DOHH2 (cell line): ENCODE measurements around the gene NAPEPLD.

Experiments used
- H3F3A ChIP-seq: fragments of 200-600 bp; sonication (generic), shearing (Covaris generic); 2 replicates; pipeline ENCODE4 v1.6.0; 2016; ENCODE audit warnings: antibody characterized with exemption, mild to moderate bottlenecking; ENCODE audit not compliant: control insufficient read depth, insufficient read depth
- H3K27ac ChIP-seq: fragments of 200-600 bp; sonication (generic); 2 replicates; pipeline ENCODE4 v1.5.1; 2014; ENCODE audit warnings: low read depth, mild to moderate bottlenecking, low read length, moderate library complexity
- H3K27me3 ChIP-seq: fragments of 200-600 bp; sonication (generic); 2 replicates; pipeline ENCODE4 v1.6.1; 2014; ENCODE audit warnings: mild to moderate bottlenecking, low read length, mixed read lengths; ENCODE audit not compliant: control insufficient read depth
- H3K36me3 ChIP-seq: fragments of 200-600 bp; sonication (generic); 2 replicates; pipeline ENCODE4 v1.6.1; 2014; ENCODE audit warnings: mild to moderate bottlenecking, low read length, moderate library complexity, mixed read lengths; ENCODE audit not compliant: control insufficient read depth
- H3K4me1 ChIP-seq: fragments of 200-600 bp; sonication (generic); 2 replicates; pipeline ENCODE4 v1.6.1; 2014; ENCODE audit warnings: mild to moderate bottlenecking, low read length, mixed read lengths; ENCODE audit not compliant: control insufficient read depth
- H3K4me2 ChIP-seq: fragments of 200-600 bp; sonication (generic); 2 replicates; pipeline ENCODE4 v1.6.0; 2014; ENCODE audit warnings: mild to moderate bottlenecking, low read length, moderate library complexity
- H3K4me3 ChIP-seq: fragments of 200-600 bp; sonication (generic); 2 replicates; pipeline ENCODE4 v1.5.1; 2014; ENCODE audit warnings: mild to moderate bottlenecking, low read length, mixed read lengths
- H3K79me2 ChIP-seq: fragments of 200-600 bp; sonication (generic); 2 replicates; pipeline ENCODE4 v1.6.1; 2014; ENCODE audit warnings: mild to moderate bottlenecking, low read length, mixed read lengths; ENCODE audit not compliant: control insufficient read depth
- H3K9me2 ChIP-seq: fragments of 200-600 bp; sonication (generic); replicated peaks from 2 replicates; pipeline ENCODE4 v1.6.1; 2014; ENCODE audit warnings: mild to moderate bottlenecking, low read length, mixed read lengths; ENCODE audit not compliant: control insufficient read depth
- H3K9me3 ChIP-seq: fragments of 200-600 bp; sonication (generic); 2 replicates; pipeline ENCODE4 v1.6.1; 2014; ENCODE audit warnings: antibody characterized with exemption, low read length, mixed read lengths; ENCODE audit not compliant: control insufficient read depth, insufficient read depth
- H4K20me1 ChIP-seq: fragments of 200-600 bp; sonication (generic); 2 replicates; pipeline ENCODE4 v1.6.0; 2014; ENCODE audit warnings: low read depth, mild to moderate bottlenecking, antibody characterized with exemption, low read length, moderate library complexity; ENCODE audit not compliant: control insufficient read depth, insufficient read depth
- EZH2phosphoT487 ChIP-seq: fragments of 200-600 bp; sonication (generic); IDR thresholded peaks from 2 replicates; pipeline ENCODE4 v1.6.1; 2017; ENCODE audit warnings: borderline replicate concordance, mild to moderate bottlenecking, antibody characterized with exemption, low read length, moderate library complexity, mixed read lengths
- TF ChIP-seq, protein P1 (sequence below): fragments of 200-600 bp; sonication (generic); IDR thresholded peaks from one replicate; pipeline ENCODE4 v1.5.1; 2014; ENCODE audit warnings: antibody characterized with exemption, mild to moderate bottlenecking, low read depth, low read length; ENCODE audit not compliant: poor library complexity, severe bottlenecking

Gene NAPEPLD

DNA sequence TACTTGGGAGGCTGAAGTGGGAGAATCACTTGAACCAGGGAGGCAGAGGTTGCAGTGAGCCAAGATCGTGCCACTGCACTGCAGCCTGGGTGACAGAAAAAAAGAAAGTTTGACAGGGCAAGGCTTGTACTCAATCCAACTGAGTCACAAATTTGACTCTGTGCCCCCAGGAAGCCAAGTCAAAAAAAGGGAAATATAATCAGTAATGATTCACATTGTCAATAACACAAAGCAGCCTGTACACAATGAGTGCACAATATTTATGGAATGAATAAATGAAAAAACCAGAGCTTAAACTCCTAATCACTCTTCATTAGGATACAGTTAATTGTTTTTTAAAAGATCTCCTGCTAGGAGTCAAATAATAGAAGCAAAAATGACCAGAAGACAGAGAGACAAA is 6.4 kb downstream of the NAPEPLD start:
- H4K20me1 ChIP-seq, result no peaks in the 10 kb centered on the region
- no peak overlapping the region for H3K27ac ChIP-seq
- H3K79me2 ChIP-seq, result peaks cover 62% of the 10 kb centered on the region
- H3K9me3 ChIP-seq, result no peaks in the 10 kb centered on the region
- H3F3A ChIP-seq, result no peaks in the 10 kb centered on the region
- H3K4me1 ChIP-seq, result peaks cover 16% of the 10 kb centered on the region
- TF ChIP-seq, protein P1, sequence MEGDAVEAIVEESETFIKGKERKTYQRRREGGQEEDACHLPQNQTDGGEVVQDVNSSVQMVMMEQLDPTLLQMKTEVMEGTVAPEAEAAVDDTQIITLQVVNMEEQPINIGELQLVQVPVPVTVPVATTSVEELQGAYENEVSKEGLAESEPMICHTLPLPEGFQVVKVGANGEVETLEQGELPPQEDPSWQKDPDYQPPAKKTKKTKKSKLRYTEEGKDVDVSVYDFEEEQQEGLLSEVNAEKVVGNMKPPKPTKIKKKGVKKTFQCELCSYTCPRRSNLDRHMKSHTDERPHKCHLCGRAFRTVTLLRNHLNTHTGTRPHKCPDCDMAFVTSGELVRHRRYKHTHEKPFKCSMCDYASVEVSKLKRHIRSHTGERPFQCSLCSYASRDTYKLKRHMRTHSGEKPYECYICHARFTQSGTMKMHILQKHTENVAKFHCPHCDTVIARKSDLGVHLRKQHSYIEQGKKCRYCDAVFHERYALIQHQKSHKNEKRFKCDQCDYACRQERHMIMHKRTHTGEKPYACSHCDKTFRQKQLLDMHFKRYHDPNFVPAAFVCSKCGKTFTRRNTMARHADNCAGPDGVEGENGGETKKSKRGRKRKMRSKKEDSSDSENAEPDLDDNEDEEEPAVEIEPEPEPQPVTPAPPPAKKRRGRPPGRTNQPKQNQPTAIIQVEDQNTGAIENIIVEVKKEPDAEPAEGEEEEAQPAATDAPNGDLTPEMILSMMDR, result no peak
- TF ChIP-seq EZH2phosphoT487, result no peak
- no peaks in the 10 kb centered on the region for H3K9me2 ChIP-seq
- H3K4me3 ChIP-seq, result no peak overlapping the region
- H3K4me2 ChIP-seq, result no peak overlapping the region
- H3K36me3 ChIP-seq, result peaks cover 16% of the 10 kb centered on the region
- no peaks in the 10 kb centered on the region for H3K27me3 ChIP-seq

DNA sequence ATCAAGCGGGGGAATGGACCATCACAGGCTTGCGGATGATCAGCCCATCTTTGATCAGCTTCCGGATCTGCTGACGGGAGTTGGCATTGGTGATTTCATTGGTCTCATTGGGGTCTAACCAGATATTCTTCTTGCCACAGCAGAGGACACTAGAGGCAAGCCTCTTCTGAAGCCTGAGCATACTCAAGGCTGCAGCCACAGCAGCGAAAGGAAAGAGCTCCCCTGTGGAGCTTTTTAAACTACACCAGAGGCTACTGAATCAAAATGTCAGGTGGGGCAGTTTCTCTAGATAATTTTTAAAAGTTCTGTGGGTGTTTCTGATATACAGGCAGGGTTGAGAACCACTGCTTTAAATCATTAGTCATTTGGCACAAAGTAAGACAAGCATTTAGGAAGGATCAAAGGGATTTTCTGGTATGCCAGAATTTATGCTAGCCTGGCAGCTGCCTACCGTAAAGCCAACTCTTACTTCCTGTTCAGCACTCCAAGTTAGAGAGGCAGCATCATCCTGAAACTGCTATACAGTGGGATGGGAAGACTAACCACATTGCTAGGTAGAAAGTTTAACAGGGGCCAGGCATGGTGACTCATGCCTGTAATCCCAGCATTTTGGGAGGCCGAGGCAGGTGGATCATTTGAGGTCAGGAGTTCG is 7.0 kb downstream of the NAPEPLD start:
- Histone ChIP-seq H3K4me1 (peaks cover 10% of the 10 kb centered on the region), H3F3A (no peaks in the 10 kb centered on the region), H3K27me3 (no peaks in the 10 kb centered on the region), H4K20me1 (no peaks in the 10 kb centered on the region), H3K36me3 (peaks cover 16% of the 10 kb centered on the region), H3K27ac (no peak overlapping the region), H3K9me3 (no peaks in the 10 kb centered on the region), H3K79me2 (peaks cover 56% of the 10 kb centered on the region), H3K4me2 (no peak overlapping the region), H3K9me2 (no peaks in the 10 kb centered on the region), H3K4me3 (no peak overlapping the region)
- TF ChIP-seq, protein P1, result no peak
- no peak for TF ChIP-seq EZH2phosphoT487

DNA sequence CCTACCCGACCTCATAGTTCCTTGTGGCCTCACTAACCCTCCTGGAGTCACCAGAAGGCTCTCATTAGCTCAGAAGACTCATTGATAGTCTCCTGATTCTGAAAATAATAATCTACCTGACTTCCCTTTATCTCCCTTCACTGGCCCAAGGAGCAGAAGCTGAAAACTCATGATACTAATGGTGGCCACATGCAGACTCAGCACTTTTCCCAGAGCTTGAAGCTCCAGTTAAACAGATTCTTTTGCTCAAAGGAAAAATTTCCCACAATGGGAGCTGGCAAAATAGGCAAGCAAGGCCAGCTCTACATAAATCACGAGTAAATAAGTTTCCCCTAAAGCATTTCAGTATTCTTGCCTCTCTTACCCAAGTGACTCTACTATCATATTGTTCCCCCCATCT is 8.2 kb downstream of the NAPEPLD start:
- H3K36me3 ChIP-seq, result peaks cover 9% of the 10 kb centered on the region
- H4K20me1 ChIP-seq, result no peaks in the 10 kb centered on the region
- TF ChIP-seq, protein P1, result no peak
- TF ChIP-seq EZH2phosphoT487, result no peak
- H3K4me1 ChIP-seq, result no peaks in the 10 kb centered on the region; the same call in 1 of the 2 replicates
- no peak overlapping the region for H3K27ac ChIP-seq
- H3K9me3 ChIP-seq, result no peaks in the 10 kb centered on the region
- no peaks in the 10 kb centered on the region for H3K27me3 ChIP-seq
- no peaks in the 10 kb centered on the region for H3F3A ChIP-seq
- H3K9me2 ChIP-seq, result no peaks in the 10 kb centered on the region
- H3K79me2 ChIP-seq, result peaks cover 48% of the 10 kb centered on the region
- no peak overlapping the region for H3K4me2 ChIP-seq
- no peak overlapping the region for H3K4me3 ChIP-seq
